HG03457 (cell line): ENCODE measurements around the gene CARD9.

Source experiments
- ATAC-seq: cut with Tn5 transposase; IDR thresholded peaks from one replicate; pipeline ENCODE4 v1.9.1; 2021; ENCODE audit warnings: moderate number of reproducible peaks; ENCODE audit not compliant: unreplicated experiment

CARD9 gene

GRCh38 chr9:136402067-136402466 is 28.6 kb upstream of the CARD9 start:
- ATAC-seq: no peak

GRCh38 chr9:136401173-136401922 is 27.9 kb upstream of the CARD9 start:
- no peak for ATAC-seq

GRCh38 chr9:136400038-136400834 is 26.8 kb upstream of the CARD9 start, which contains the start of gene SNAPC4:
TSS of gene SNAPC4 (minus strand) at chr9:136400170. CDS start at chr9:136398428, 1,742 bp downstream.
- peak; percentile 41 for ATAC-seq

DNA sequence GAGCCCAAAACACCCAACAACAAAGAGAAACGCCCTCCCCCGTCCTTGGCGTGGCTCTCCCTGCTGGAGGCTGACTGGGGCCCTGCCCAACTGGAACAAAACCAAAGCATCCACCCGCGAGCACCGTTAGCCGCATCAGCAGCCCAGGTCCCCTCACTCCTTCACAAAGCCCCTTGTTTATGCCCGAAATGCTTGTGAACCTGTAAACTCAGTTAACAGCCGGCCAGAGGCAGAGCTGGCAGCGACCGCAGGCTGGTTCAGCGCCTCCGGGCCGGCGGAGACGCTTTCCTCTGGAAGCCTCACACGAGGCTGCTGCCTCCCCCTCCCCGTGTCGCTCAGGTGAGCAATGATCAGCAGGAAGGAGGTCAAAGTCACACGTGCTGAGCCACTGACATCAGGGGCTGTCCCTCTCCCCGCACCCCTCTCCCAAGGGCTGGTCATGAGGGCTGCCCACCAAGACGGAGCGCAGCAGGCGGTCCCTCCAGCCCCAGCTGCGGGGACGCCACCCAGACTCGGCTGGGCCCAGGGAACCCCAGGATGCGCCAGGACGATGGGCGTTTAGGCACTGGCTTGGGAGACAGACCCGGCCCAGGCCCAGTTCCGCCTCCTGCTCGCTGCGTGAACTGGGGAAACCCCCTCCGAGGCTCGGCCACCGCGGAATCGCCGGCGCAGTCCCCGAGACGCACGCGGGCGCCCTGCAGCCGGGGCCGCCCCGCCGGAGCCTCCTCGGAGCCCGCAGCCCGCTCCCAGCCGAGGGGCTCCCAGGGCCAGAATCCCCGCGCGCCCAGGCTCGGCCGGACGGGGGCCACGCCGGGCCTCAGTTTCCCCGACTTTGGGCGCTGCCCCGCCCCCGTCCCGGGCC is 25.9 kb upstream of the CARD9 start:
- no peak for ATAC-seq

- ATAC-seq: no peak
These were observed 24.8 kb upstream of the CARD9 start for GRCh38 chr9:136398286-136398685.

DNA sequence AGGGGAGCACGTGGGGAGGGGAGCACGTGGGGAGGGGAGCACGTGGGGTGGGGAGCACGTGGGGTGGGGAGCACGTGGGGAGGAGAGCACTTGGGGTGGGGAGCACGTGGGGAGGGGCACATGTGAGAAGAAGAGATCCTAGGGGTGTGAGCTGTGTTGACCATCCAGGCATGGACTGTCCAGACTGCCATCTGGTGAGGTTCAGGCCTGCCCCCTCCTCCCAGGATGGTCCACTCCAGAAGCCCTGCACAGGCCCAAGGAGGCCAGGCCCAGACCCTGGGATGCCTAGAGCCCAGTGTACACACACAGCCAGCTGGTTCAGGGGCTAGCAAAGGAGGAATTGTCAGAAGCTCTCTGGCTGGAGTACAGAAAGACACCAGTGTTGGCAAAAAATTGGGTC is 24.2 kb upstream of the CARD9 start:
- ATAC-seq: no peak

DNA sequence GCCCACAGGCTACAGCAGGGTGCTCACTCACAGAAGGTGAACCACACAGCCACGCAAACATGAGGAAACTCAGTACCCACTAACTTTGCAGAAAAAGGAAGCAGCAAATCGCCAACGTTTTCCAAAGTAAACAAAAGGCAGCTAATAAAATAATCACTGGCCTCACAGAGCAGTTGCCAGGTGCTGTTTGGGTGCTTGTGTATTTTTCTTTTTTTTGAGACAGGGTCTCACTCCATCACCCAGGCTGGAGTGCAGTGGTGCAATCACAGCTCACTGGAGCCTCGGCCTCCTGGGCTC is 22.7 kb upstream of the CARD9 start:
- no peak for ATAC-seq

DNA sequence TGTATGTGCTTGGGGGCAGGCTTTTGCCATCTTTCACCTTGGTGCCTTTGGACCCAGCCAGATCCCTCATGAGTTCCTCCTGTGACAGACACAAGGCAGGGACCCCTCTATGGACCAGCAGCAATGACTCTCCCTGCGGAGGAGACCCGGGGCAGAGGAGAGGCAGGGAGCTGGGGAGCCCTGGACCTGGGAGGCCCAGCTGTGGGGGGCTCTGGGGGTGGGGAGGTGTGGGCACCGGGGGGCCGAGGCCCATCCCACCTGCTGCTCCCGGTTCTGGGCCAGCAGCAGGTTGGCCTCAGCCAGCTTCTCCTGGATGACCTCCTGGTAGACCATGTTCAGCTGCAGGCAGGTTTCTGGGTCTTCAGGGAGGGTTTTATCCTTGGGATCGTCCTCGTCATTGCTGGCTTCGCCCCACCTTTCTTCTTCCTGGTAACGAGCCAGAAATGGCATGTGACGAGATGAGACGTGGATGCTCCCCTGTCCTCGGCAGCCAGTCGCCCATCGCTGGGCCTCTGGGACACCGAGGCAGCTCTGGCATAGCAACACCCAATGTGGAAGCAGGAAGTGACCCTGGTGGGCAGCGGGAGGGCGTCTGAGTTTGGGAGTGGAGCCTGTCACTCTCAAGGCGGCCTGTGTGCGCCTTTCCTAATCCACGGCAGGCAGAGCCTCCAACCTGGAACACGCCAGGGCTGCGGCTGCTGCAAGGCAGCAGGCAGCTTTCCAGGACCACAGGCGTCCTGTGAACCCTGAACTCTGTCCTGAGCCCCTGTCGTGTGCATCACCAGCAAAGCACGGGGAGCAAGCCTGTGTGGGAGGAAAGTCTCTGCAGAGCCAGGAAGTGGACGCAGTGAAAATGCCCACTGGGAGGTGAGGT is 22.1 kb upstream of the CARD9 start:
- ATAC-seq: no peak

DNA sequence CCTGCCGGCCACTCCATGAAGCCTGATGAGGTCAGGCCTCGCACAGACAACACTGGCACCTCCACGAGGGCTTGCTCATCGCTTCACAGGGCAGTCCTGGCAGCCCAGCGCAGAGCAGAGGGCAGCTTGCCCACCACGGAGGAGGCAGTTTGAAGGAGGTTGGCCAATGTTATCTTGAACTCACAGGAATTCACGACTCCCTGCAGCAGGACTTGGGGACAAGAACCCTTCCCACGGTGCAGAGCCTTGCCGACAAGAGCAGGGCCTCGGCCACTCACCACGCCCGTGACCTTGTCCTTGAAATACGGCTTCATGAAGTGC is 21.5 kb upstream of the CARD9 start:
- no peak for ATAC-seq

- no peak for ATAC-seq
These were observed 21.0 kb upstream of the CARD9 start for GRCh38 chr9:136394312-136395019.

- ATAC-seq: no peak
These were observed 20.1 kb upstream of the CARD9 start for GRCh38 chr9:136393531-136393930.

- ATAC-seq: no peak
These were observed 19.3 kb upstream of the CARD9 start for GRCh38 chr9:136392538-136393449.

- ATAC-seq: no peak
These were observed 18.5 kb upstream of the CARD9 start for GRCh38 chr9:136391737-136392537.

GRCh38 chr9:136389396-136389795 is 15.9 kb upstream of the CARD9 start:
- ATAC-seq: no peak

DNA sequence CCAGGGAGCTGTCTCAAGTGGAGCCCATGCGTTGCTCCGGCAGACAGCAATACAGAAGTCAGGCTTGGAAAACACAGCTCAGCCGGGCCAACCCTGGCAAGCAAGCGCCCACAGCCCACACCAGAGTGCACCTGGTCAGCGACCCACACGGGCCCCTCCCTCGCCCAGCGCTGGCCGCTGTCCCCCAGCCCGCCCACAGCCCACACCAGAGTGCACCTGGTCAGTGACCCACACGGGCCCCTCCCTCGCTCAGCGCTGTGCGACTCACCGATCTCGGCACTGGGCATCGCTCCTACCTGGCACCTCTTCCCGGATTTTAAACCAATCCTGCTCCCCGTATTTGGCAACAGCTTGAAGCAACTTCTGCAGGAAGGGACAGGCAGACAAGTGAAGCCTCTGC is 13.7 kb upstream of the CARD9 start:
- ATAC-seq: no peak

- ATAC-seq: no peak
These were observed 12.5 kb upstream of the CARD9 start for GRCh38 chr9:136386018-136386417.

- no peak for ATAC-seq
These were observed 11.5 kb upstream of the CARD9 start for GRCh38 chr9:136385015-136385414.

- ATAC-seq: no peak
These were observed 10.0 kb upstream of the CARD9 start for GRCh38 chr9:136383436-136383835.
